ENCODE results near the gene OTOS. TPM values are rescaled to one million over a fixed set of nuclear protein-coding genes. Genes with fewer than 3 reads are reported as not detected.

Gene OTOS
- polyA plus RNA-seq, 1 donor = not detected

DNA sequence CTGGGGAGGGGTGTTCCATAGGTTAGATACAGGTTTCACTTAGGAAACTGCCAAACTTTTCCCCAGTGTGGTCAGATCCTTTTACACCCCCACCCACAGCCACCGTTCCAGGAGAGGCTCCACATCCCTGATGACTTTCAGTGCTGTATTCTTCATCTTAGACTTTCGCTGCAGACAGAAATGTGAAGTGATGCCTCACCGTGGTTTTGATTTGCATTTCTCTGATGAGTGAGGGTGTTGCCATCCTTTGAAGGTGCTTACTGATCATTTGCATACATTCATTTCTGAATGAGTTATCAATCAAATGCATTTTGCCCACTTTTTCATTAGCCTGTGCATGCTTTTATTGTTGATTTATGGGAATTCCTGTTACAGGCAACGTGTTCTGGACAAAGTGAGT, 19.3 kb downstream of the OTOS start:
- DNase-seq = no peak

DNA sequence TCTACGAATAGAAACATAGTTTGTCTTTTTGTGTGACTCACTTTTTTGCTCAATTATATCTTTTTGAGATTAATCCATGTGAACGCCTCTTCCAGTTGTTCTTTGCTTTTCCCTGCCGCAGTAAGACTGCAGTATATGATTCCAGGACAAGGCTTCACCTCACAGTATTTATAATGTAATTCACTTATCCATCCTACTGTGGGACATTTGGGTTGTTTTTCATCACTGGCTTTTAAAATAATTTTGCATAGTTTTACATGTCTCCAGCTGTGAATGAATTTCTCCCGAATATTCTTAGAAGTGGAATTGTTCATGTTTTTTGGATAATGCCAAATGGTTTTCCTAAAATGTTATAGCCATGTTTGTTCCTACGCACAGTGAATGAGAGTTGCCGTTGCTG, 26.2 kb downstream of the OTOS start:
- DNase-seq = no peak

DNA sequence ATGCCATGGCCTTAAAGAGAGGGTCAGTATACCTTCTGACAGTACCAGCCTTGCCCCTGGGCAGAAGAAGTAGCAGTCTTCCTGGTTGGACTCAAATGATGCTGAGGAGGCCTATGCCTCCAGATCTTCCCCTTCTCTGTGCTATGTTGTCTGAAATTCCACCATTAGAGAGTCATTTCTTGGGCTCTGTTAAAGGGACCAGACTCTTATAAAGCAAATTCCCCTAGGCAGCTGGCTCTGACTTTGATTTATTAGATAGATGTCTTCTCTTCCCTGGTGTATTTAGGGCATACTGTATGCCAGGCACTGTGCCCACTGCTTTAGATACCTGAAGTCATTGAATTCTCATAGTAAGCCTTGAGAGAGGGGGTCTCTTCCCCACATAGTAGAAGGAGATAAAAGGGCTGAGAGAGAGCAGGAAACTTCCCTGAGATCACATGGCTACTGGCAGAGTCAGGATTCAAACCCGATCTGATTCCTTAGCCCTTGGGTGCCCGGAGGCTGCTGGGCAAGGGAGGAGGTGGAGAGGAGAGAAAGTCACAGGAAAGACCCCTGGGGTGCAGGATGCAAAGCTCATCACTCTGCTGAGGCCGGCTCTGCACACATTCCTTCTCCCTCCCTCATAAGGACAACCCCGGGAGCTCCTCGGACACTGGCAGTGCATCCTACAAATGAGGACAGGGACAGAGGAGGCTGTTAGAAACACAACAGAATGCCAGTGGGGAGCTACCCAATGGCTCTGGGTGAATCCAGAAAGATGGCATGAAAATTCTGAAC, 27.4 kb downstream of the OTOS start:
- DNase-seq = no peak

DNA sequence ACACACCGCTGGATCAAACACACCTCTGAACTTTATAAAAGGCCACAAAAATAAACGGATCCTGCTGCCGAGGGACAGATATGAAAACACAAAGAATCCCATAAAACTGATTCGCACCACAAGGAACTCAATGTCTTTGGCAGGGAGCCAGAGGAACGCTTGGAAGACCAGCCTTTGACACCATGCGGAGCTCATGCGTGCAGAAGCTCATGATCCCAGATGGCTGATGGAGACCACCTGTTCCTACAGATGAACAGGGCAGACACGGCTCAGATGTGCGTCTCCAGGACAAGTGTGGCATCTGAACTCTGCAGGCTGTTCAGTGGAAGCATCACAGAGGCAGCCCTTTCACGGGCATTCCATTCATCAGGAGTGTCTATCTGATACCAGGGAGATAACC, 29.2 kb downstream of the OTOS start:
- peak; percentile 82 for DNase-seq

DNA sequence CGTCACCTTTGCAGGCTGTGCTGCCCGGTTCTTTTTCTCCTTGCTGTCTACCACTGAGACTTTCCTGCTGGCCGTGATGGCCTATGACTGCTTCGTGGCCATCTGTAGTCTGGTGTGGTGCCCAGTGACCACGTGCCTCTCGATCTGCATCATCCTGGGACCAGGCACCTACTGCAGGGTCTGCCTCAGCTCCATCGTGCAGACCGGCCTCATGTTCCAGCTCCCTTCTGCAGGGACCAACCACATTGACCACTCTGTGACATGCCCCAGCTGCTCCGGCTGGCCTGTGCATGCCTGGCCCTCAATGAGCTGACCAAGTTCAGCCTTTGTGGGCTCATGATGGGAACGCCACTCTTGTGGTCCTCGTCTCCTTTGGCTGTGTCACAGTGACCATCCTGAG, 31.1 kb downstream of the OTOS start:
- DNase-seq = no peak

DNA sequence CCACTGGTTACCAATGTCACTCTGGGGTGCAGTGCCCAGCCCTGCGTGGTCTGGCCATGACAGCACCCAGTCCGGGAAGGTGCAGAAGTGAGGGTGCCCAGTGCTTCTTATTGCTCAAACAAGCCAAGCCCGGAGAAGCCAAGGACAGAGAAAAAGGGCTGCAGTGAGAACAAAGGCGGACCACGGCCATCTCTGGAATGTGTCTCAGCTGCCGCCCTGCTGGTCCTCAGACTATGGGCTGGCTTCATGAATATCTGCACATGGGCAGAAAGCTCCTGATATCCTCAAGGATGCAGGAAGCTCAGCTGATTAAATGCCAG, 33.0 kb downstream of the OTOS start:
- no peak for DNase-seq

DNA sequence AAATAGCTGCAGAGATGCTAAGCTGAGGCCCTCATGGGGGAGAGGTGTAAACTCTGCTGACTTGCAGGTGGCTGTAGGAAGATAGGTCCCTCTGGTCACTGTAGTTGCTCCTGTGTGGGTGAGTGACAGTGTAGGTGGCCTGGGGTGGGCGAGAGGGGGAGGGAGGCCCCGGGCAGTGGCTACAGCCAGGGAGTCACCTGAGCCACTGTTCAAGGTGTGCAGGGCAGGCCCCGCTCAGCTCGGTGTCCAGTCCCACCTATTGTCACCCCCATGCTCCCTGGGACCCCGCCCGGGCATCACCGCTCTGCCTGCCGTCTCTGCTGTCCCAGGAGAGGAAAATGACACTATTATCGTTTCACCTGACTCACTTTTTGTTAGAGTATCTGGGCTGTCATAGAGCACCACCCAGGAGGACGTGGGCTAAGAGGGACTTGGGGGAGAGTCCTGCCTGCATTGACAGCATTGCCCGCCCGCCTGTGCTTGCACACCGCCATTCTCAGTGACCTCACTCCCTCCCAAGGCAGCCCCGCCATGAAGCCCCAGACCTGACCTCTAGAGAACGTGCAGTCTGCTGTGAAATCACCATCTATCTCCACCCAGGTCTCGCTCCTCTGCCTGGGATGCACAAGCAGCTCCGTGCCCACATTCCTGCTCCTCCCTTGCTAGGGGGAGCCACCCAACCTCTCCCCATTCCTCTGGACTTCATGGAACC, 33.5 kb downstream of the OTOS start:
- no peak for DNase-seq

DNA sequence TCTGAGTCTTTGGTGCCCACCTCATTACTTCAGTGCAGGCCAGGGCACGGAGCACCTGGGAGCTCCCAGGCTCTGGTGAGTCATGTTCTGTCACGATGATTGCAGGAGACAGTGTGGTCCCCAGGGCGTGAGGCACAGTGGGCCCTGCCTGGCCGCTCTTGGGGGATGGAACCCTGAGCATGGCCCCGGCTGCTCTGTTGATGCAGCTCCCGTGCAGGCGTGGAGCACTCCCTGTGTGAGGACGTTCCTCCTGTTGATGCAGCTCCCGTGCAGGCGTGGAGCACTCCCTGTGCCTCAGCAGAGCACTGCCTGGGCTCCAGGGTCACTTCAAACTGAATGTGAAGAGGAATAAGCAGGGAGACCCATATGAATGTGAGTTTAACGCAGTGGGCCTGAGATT, 34.5 kb downstream of the OTOS start:
- DNase-seq = no peak

DNA sequence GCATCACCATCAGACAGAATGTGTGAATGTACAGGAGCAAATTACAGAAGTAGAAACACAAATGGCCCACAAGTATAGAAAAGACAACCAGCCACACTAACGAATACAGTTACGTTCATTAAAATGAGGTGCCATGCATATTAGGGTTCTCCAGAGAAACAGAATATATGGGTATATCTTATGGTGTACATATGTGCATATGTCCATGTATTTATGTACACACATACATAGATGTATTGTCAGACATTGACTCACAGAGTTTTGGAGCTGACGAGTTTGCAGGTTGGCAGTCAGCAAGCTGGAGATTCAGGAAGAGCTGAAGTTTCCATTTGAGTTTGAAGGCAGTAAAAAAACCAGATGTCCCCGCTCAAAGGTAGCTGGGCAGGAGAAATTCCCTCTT, 37.3 kb downstream of the OTOS start:
- DNase-seq = no peak

DNA sequence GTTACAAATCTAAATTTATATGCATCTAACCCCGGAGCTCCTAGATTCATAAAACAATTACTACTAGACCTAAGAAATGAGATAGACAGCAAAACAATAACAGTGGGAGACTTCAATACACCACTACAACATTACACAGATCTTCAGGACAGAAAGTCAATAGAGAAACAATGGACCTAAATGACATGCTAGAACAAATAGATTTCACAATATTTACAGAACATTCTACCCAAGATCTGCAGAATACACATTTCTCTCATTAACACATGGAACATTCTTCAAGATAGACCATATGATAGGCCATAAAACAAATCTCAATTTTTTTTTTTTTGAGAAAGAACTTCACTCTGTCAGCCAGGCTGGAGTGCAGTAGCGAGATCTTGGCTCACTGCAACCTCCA, 42.1 kb downstream of the OTOS start:
- no peak for DNase-seq

DNA sequence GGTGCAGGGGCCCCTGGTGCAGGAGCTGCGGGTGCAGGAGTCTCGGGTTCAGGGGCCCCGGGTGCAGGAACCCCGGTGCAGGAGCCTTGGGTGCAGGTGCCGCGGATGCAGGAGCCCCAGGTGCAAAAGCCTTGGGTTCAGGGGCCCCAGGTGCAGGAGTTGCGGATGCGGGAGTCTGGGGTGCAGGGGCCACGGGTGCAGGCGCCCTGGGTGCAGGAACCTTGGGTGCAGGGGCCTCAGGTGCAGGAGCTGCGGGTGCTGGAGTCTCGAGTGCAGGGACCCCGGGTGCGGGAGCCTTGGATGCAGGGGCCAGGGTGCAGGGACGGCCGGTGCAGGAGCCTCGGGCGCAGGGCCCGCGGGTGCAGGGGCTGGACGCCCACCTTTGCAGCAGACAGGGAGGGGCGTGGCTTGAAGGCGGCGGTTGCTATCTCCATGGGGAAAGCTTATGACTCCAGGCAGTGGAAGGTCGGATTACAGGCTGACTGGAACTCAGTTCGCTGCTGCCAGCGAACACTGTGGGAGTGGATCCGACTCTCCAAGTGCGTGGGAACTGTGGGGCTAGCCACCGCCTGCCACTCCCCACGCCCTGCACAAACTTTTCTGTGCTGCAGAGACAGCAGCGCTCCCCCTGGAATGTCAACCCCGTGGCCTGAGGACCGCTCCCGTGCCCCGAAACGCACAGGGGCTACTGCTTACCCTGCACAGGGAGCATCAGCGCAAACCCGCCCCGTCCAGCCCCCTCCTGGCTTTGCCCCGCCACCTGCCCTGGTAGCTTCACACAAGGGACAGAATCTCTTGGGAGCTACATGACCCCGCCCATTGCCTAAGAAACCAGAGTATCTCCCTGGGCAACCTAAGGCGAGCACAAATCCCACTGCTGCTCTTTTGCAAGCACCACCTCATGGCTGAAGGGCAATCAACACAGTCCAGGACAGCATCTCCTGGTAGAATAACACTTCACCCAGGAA, 44.6 kb downstream of the OTOS start:
- peak; percentile 5 for DNase-seq

DNA sequence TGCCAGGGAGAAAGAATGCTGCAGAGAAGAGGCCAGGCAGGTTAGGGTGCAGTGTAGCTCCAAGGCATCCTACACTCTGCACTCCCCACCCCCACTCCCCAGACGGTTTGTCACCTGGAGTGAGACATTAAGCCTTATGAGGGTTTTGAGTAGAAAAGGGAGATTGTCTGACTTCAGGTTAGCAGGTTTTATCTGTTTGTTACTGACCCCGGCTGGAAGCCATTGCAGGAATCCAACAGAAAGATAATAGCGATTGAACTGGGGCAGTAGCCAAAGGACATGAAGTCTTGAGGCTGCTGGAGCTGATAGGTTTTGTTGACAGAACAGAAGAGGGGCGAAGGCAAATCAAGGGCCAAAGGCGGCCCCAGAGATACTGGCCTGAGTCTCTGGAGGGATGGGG, 51.2 kb downstream of the OTOS start:
- DNase-seq = no peak

Other genes with a start within 250 kb of the OTOS start
- gene NDUFA10, start 115.3 kb downstream of the OTOS start, polyA plus RNA-seq (ENCODE audit: insufficient read length) = 144 TPM
- gene OR6B2, start 110.2 kb downstream of the OTOS start, polyA plus RNA-seq (ENCODE audit: insufficient read length) = not detected
- not detected for gene OR6B3, start 87.1 kb downstream of the OTOS start, polyA plus RNA-seq (ENCODE audit: insufficient read length)
- 73.8 TPM for gene COPS9, start 4.4 kb downstream of the OTOS start, polyA plus RNA-seq (ENCODE audit: insufficient read length)

All from left kidney (tissue), 2 donors.